ENCODE data around the gene IL17RB.

IL17RB gene

DNA sequence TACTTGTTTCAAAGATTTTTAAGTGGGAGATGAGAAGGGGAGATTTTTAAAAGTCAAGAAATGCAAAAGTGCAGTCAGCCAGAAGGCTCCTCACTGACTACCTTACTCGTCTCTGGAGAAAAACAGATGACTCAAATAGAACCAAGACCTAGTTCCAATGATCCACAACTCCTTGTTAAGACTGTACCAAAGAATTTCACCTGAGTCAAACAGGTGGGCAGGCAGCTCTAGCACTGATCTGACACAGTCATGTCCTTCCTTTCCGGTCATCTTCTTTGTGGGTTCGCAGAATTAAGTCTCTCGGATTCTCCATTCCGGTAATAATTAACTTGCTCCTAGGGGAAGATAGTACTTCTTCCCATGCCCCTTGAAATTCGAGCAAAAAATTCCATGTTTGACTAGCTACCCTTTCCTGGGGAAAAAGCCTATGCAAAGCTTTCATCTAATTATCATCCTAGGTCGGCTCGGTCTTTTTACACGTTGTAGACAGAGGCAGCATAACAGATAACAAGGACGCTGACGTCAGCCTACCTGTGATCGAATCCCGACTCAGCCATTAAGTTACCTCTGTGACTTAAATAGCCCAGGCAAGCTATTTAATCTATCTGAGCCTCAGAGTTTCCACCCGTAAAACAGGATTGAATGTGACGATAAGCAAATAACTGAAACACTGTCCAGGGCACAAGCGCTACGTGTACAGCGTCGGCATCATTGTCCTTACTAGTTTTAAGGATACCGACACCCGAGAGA, 44.5 kb downstream of the IL17RB start:
- TF ChIP-seq, protein P1, sequence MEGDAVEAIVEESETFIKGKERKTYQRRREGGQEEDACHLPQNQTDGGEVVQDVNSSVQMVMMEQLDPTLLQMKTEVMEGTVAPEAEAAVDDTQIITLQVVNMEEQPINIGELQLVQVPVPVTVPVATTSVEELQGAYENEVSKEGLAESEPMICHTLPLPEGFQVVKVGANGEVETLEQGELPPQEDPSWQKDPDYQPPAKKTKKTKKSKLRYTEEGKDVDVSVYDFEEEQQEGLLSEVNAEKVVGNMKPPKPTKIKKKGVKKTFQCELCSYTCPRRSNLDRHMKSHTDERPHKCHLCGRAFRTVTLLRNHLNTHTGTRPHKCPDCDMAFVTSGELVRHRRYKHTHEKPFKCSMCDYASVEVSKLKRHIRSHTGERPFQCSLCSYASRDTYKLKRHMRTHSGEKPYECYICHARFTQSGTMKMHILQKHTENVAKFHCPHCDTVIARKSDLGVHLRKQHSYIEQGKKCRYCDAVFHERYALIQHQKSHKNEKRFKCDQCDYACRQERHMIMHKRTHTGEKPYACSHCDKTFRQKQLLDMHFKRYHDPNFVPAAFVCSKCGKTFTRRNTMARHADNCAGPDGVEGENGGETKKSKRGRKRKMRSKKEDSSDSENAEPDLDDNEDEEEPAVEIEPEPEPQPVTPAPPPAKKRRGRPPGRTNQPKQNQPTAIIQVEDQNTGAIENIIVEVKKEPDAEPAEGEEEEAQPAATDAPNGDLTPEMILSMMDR (conservative IDR thresholded peaks at IDR 0.05; ENCODE audit: low read depth, low read length), result no peak
- DNase-seq (ENCODE audit: low read depth), result no peak
- H3K4me3 ChIP-seq (ENCODE audit: low read length), result peak overlapping the region; percentile 71

DNA sequence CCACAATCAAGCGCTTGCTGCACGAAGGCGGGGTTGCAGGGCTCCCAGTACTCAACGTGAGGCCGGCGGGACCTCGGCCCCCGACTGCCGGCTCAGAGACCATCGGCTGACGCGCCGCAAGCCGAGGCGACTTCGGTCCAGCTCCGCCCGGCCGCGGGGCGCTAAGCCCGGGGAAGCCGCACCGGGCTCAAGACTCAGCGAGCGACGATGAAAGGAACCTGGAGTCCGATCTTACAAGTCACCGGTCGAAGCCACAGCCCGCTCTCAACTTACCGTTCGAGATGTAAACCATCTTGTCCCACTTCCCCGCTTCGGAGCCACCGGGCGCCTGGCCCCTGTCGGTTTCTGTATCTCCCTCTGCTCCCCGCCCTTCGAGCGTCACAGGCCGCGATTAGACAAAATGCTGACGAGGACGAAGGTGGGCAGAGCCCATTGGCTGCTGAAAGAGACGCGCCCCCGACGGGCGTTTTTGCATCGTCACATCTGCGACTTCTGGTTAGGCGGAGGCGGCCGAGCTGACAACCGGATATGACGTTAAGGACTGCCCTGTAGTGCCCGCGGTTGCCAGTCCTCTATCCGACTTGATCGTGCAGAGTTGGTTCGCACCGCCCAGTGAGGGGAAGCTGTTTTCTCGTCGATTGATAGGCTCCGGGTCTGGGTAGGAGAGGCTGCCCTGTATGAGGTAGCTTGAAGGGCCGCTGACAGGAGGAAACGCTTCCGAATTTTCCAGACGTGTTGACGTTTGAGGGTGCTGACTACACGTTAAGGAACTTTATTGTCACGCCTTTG, 45.3 kb downstream of the IL17RB start, which contains the start of gene SELENOK:
Gene SELENOK (minus strand): TSS at position 363 of the 789 bp plus-strand sequence.
- peak; percentile 98 for DNase-seq (ENCODE audit: low read depth)
- peak within 1 kb of the TSS; percentile 71 for H3K4me3 ChIP-seq (ENCODE audit: low read length)
- TF ChIP-seq, protein P1 (conservative IDR thresholded peaks at IDR 0.05; ENCODE audit: low read depth, low read length), result no peak

DNA sequence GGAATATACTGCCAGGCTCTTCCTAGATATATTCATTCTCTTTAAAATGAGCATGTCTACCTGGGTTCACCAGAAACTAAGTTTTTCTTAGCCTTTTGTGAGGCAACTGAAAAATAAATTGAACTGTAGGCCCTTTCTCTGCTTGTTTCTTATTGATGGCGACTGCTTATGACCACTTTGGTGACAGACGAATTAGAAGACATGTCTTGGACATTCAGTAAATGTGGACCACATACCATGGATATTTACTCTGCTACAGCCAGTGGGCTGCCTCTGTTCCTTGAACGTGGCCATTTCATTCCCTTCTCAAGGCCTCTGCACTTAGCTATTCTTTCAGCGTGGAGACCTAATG, 45.9 kb downstream of the IL17RB start:
- DNase-seq (ENCODE audit: low read depth), result no peak
- H3K4me3 ChIP-seq (ENCODE audit: low read length), result peak overlapping the region; percentile 71
- TF ChIP-seq, protein P1 (conservative IDR thresholded peaks at IDR 0.05; ENCODE audit: low read depth, low read length), result no peak

DNA sequence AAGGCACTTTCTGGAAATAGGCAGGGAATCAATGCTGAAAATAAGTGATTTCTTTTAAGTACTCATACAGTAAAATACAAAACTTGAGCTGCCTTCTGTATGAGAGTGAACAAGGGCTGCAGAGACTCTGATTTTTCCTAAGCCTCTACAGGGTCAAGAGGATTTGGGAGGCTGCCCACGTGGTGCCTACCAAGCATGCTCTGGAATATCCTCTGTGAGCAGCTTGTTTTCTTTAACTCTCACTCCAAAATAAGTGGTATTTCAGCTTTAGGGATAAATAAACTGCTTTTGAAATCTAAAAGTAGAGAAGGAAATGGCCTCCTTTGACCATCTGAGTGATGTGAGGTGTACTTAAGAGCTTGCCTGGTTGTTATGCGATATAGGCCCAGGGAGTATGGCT, 53.4 kb downstream of the IL17RB start:
- no peak overlapping the region for H3K4me3 ChIP-seq (ENCODE audit: low read length)
- TF ChIP-seq, protein P1 (conservative IDR thresholded peaks at IDR 0.05; ENCODE audit: low read depth, low read length), result no peak
- DNase-seq (ENCODE audit: low read depth), result no peak

DNA sequence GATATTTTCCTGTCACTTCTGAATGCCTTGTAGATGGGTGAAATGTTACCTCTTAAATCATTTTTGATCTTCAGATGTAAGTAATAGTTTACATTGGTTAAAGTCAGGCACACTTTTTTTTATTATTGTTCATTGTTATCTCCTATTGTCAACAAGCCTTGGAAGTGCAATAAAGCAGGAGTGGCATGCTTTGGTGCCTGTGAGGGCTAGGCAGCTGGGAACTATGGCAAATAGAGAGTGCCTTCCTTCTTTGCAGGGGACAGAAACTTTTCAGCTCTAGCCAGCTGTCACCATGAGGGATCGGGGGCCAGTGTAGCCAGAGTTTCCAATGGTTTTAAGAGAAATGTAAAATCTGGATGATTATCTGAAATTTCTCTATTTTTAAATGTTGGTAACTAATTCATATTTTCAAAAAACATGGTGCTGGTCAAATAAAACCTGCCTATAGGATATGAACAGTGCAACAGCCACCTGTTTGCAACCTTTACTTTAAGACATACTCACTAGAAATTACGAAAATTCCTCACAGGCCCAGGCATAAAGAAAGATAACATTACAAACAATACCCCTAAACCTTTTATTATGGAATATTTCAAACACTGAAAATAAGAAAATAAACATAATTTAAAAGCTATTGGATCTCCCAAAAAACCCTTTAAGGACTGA, 54.4 kb downstream of the IL17RB start:
- TF ChIP-seq, protein P1 (conservative IDR thresholded peaks at IDR 0.05; ENCODE audit: low read depth, low read length), result no peak
- no peak overlapping the region for H3K4me3 ChIP-seq (ENCODE audit: low read length)

DNA sequence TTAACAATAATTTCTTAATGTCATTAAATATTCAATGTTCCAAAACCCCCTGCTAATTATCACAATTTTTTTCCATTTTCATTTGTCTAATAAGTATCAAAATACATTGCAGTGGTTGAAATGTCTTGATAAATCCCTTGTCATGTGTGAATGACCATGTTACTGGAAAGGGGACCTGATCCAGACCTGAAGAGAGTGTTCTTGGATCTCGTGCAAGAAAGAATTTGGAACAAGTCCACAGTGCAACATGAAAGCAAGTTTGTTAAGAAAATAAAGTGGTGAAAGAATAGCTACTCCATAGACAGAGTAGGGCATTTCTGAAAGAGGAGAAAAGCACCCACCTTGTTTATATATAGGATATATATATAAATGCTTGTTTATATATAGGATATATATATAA, 55.7 kb downstream of the IL17RB start:
- no peak for DNase-seq (ENCODE audit: low read depth)
- H3K4me3 ChIP-seq (ENCODE audit: low read length), result no peak overlapping the region
- TF ChIP-seq, protein P1 (conservative IDR thresholded peaks at IDR 0.05; ENCODE audit: low read depth, low read length), result no peak

More for the DNA sequence above, 54.4 kb downstream of the IL17RB start:
- no peak for DNase-seq (ENCODE audit: low read depth)

Measured in retinal pigment epithelial cell (primary cell).